Measurements from ENCODE around the gene SLITRK3. TPM values are rescaled to one million over a fixed set of nuclear protein-coding genes. Genes with fewer than 3 reads are reported as not detected.

The SLITRK3 gene
- total RNA-seq, 1 donor = not detected

DNA sequence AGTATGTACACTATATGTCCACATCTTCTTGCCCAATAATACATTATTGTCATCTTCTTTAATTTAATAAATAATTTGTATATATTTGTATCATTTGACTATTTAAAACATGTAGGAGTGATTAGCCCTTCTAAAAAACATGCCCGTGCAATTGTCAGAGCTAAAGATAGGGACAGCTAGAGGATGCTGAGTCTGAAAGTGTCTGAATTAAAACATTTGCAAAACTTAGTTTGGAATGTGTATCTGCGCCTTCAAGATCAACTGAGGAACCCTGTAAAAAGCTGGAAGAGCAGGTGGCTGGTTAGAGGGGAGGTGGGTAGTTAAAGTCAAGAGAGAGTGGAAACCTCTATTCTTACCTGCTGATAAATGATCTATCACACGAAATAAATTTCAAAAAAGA, 4.7 kb downstream of the SLITRK3 start:
- no peak overlapping the region for H3K4me3 ChIP-seq (ENCODE audit: insufficient read depth, low read length)
- no peaks in the 10 kb centered on the region for H3K36me3 ChIP-seq (ENCODE audit: insufficient read depth, low read length)
- peaks cover 35% of the 10 kb centered on the region for H3K27me3 ChIP-seq (ENCODE audit: insufficient read depth, low read length)
- no peaks in the 10 kb centered on the region for H4K20me1 ChIP-seq (ENCODE audit: insufficient read depth, low read length)
- H2AFZ ChIP-seq (ENCODE audit: low read length) = no peak overlapping the region
- H3K9me3 ChIP-seq (ENCODE audit: low read depth, low read length) = no peaks in the 10 kb centered on the region
- no peak overlapping the region for H3K27ac ChIP-seq (ENCODE audit: low read depth, low read length)
- H3K79me2 ChIP-seq (ENCODE audit: insufficient read depth, low read length) = no peaks in the 10 kb centered on the region
- H3K4me1 ChIP-seq (ENCODE audit: insufficient read depth, low read length) = no peaks in the 10 kb centered on the region
- TF ChIP-seq, protein P1, sequence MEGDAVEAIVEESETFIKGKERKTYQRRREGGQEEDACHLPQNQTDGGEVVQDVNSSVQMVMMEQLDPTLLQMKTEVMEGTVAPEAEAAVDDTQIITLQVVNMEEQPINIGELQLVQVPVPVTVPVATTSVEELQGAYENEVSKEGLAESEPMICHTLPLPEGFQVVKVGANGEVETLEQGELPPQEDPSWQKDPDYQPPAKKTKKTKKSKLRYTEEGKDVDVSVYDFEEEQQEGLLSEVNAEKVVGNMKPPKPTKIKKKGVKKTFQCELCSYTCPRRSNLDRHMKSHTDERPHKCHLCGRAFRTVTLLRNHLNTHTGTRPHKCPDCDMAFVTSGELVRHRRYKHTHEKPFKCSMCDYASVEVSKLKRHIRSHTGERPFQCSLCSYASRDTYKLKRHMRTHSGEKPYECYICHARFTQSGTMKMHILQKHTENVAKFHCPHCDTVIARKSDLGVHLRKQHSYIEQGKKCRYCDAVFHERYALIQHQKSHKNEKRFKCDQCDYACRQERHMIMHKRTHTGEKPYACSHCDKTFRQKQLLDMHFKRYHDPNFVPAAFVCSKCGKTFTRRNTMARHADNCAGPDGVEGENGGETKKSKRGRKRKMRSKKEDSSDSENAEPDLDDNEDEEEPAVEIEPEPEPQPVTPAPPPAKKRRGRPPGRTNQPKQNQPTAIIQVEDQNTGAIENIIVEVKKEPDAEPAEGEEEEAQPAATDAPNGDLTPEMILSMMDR (IDR thresholded peaks at IDR 0.05; ENCODE audit: extremely low read depth, low read depth, low read length) = no peak
- no peak overlapping the region for H3K4me2 ChIP-seq (ENCODE audit: insufficient read depth, low read length)
- no peak for DNase-seq (ENCODE audit: insufficient read length, low spot score, missing footprints)

DNA sequence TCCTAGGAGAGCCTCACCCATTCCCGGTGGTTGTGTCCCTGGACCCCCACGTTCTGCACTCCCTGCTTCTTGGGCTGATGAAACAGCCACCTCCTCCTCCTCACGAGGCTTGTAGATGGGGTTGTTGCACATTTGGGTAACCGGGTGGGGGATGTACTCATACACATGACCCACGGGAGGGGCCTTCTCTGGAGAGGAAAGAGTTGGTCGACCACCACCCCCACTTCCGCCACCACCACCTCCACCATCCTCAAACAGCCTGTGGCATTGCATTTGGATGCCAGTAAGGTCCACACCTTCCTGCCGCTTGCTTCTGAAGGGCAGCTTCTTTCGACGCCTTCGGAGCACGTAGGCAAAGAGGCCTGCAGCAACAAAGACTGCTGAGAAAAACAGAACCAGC, 7.7 kb downstream of the SLITRK3 start:
- H2AFZ ChIP-seq (ENCODE audit: low read length) = no peak overlapping the region
- H3K4me2 ChIP-seq (ENCODE audit: insufficient read depth, low read length) = no peak overlapping the region

DNA sequence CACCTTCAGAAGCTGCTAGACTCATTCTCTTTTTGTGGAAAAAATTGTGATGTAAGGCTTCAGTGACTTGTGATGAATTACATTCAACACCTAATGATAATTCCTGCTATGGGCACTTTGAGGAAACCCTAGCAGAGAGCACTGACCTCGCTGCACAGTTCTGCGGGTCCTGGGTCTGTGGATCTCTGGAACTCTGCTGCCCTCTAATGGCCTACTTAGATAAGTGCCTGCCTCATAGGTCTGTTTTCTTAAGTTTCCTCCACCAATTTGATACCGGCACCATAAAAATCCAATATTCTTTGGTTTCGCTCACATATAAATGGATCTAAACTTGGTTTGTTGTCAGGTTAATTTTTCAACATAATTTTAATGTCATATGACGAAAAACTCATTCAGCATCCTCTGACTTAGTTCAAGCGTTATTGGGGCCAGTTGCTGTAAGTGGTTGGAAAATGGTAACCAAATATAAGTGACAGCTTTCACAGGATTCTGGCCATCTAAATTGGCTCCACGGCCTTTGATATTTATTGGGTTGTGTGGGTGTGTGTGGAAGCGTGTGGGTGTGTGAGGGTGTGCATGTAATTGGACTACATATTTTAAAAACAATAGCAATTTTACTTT, 10.4 kb downstream of the SLITRK3 start:
- TF ChIP-seq, protein P1 (IDR thresholded peaks at IDR 0.05; ENCODE audit: extremely low read depth, low read depth, low read length) = peak; percentile 80
- H3K4me3 ChIP-seq (ENCODE audit: insufficient read depth, low read length) = no peak overlapping the region
- H3K9me3 ChIP-seq (ENCODE audit: low read depth, low read length) = no peaks in the 10 kb centered on the region
- no peak overlapping the region for H3K4me2 ChIP-seq (ENCODE audit: insufficient read depth, low read length)
- H3K4me1 ChIP-seq (ENCODE audit: insufficient read depth, low read length) = no peaks in the 10 kb centered on the region
- H2AFZ ChIP-seq (ENCODE audit: low read length) = no peak overlapping the region
- H3K36me3 ChIP-seq (ENCODE audit: insufficient read depth, low read length) = no peaks in the 10 kb centered on the region
- no peak for DNase-seq (ENCODE audit: insufficient read length, low spot score, missing footprints)
- H4K20me1 ChIP-seq (ENCODE audit: insufficient read depth, low read length) = no peaks in the 10 kb centered on the region
- no peaks in the 10 kb centered on the region for H3K27me3 ChIP-seq (ENCODE audit: insufficient read depth, low read length)
- H3K27ac ChIP-seq (ENCODE audit: low read depth, low read length) = no peak overlapping the region
- no peaks in the 10 kb centered on the region for H3K79me2 ChIP-seq (ENCODE audit: insufficient read depth, low read length)

More for the DNA sequence above, 7.7 kb downstream of the SLITRK3 start:
- Histone ChIP-seq H3K4me1 (ENCODE audit: insufficient read depth, low read length) (no peaks in the 10 kb centered on the region), H3K79me2 (ENCODE audit: insufficient read depth, low read length) (no peaks in the 10 kb centered on the region), H4K20me1 (ENCODE audit: insufficient read depth, low read length) (no peaks in the 10 kb centered on the region), H3K4me3 (ENCODE audit: insufficient read depth, low read length) (no peak overlapping the region), H3K36me3 (ENCODE audit: insufficient read depth, low read length) (no peaks in the 10 kb centered on the region), H3K27ac (ENCODE audit: low read depth, low read length) (no peak overlapping the region), H3K27me3 (ENCODE audit: insufficient read depth, low read length) (peaks cover 8% of the 10 kb centered on the region), H3K9me3 (ENCODE audit: low read depth, low read length) (no peaks in the 10 kb centered on the region)
- no peak for DNase-seq (ENCODE audit: insufficient read length, low spot score, missing footprints)
- TF ChIP-seq, protein P1 (IDR thresholded peaks at IDR 0.05; ENCODE audit: extremely low read depth, low read depth, low read length) = no peak

DNA sequence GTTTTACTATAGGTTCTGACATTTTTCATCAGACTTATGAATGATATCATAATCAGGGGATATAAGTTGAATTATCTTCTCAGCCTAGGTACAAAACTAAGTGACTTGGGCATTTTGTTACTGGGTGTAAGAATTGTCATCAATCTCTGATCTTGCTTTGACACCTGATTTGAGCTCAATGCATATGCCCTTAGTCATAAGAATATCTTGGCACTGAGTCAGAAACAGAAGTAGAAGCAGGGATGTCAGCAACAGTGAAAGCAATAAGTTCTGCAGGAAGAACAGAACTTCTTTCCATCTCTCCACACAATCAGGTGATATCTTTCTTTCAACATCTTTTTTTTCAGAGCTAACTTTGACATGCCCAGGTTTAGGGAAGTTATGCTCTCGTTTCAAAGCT, 14.6 kb downstream of the SLITRK3 start:
- Histone ChIP-seq H3K4me1 (ENCODE audit: insufficient read depth, low read length) (no peaks in the 10 kb centered on the region), H3K9me3 (ENCODE audit: low read depth, low read length) (no peaks in the 10 kb centered on the region), H3K79me2 (ENCODE audit: insufficient read depth, low read length) (no peaks in the 10 kb centered on the region), H3K4me2 (ENCODE audit: insufficient read depth, low read length) (no peak overlapping the region), H3K27ac (ENCODE audit: low read depth, low read length) (no peak overlapping the region), H2AFZ (ENCODE audit: low read length) (no peak overlapping the region), H4K20me1 (ENCODE audit: insufficient read depth, low read length) (no peaks in the 10 kb centered on the region), H3K36me3 (ENCODE audit: insufficient read depth, low read length) (no peaks in the 10 kb centered on the region), H3K4me3 (ENCODE audit: insufficient read depth, low read length) (no peak overlapping the region), H3K27me3 (ENCODE audit: insufficient read depth, low read length) (no peaks in the 10 kb centered on the region)
- TF ChIP-seq, protein P1 (IDR thresholded peaks at IDR 0.05; ENCODE audit: extremely low read depth, low read depth, low read length) = no peak
- no peak for DNase-seq (ENCODE audit: insufficient read length, low spot score, missing footprints)
